Melanocyte of skin (primary cell): ENCODE data around the gene HAUS1. TPM values are rescaled to one million over a fixed set of nuclear protein-coding genes. Genes with fewer than 3 reads are reported as not detected.

Experiments used
- small RNA-seq, 2 donors: library from RNA; depleted of rRNA; stranded (forward); fragments of <200 nt; gene quantifications; one replicate each; pipeline ENCODE3, GENCODE V24; 2012
- total RNA-seq, 2 donors: library from RNA; depleted of rRNA; stranded (reverse); fragments of >200 nt; gene quantifications; 2 replicates each; pipeline ENCODE4 v1.2.3, GENCODE V29; 2012

Gene HAUS1, protein sequence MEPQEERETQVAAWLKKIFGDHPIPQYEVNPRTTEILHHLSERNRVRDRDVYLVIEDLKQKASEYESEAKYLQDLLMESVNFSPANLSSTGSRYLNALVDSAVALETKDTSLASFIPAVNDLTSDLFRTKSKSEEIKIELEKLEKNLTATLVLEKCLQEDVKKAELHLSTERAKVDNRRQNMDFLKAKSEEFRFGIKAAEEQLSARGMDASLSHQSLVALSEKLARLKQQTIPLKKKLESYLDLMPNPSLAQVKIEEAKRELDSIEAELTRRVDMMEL
- 10 to 100 TPM; 53.7 to 71.3 TPM for total RNA-seq

DNA sequence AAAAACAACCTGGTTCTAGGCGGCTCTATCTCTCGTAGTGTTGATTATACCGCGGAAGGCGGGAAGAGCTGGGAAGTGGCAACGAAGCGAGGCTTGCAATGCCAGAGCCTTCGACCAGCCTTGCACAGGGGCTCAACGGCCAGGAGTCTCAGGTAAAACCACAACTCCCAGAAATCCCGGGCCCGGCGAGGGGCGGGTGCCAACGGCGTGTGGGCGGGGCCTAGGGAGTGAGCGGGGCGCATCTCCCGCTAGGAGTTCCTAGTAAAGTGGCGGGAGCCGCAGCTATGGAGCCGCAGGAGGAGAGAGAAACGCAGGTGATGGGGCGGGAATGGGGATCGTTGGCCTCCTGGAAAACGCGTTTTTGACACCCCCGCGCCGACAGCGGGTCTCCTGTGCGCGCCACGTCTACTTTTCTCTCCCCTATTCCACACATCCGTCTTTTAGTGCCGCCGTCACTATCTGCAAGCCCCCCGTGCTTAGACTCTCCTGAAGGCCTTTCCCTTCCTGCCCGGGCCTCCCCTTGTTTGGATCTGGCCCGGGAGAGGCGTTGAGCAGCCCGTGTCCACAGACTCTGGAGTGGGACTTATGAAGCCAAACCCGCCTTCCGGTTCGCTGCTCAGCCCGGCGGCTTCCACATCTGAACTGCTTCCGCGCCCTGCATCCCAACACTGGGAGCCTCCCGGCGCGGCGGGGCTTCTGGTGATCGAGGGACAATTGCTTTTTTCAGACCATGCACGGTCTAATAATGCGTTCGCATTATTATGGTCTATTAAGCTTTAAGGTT, at the start of gene HAUS1:
HAUS1 (plus strand) TSS at position 258 of the 784 bp plus-strand sequence; CDS start at position 285, 27 bp downstream.

DNA sequence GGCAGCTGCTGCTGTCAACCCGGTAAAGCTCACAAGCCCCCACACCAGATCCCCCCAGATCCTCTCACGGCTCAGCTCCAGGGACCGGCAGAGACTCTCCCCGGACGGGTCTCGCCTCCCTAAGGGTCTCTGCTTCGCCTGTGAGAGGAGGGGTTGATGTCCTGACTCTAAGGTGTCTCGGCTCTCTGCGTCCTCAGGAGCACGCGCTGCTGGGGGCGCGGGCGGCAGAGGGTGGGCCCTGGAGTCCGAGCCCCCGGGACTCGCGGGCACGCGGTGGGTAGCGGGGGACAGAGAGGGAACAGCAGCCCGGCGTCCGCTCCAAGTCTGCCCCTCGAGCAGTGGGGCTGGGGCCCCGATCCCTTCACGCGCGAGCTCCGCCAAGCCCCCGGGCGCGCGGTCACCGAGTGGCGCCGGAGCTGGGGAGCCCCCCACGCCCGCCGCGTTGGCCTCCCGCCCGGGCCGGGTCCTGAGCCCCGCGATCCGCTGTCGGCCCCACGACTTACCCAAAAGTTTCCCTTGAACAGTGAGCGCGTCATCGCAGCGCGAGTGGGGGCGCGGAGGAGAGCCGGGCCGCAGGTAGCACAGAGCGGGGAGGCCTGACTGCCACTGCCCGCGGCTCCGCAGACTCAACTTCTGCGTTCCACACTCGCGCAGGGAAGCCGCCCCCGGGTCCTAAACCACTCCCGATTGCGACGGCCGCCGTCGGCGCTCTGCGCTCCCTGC, 32.4 kb upstream of the HAUS1 start, which contains the start of gene PSTPIP2:
PSTPIP2 (minus strand) TSS at position 608 of the 723 bp plus-strand sequence; CDS start at position 536, 72 bp downstream.

DNA sequence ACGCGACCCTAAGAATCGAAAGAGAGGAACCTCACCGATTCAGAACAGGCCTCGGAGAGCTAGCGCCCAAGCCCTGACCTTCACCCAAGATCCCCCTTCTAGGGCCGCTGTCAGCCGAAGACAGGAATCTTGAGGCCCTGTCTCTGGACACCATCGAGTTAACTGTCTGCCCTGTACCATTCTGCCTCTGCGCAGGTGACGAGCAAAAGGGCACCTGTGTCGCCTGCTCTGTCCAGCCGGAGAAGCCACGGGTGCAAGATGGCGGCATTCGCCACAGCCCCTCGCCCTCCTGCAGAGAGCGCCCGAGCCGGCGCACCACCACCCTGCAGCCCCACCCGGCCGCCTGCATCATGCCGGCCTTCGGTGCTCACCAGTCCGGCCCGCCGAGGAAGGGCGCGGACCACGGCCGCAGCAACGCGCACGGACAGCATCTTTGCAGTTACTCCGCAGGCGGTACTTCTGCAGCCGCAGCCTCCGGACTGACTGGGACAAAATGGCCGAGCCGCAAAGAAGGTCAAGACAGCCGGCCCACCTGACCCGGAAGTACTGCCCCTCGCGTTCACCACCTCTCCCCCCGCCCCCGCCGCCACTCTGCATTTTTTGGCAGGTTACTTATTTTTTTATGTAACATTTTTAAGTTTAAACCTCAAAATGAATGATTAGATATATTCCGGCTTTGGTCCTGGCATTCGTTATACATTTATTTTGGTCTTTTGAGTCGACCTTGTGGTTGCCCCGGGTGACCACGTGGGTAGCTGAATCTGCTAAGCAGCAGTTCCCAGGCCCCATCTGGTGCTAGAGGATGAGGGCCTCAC, 6.2 kb upstream of the HAUS1 start, which contains the start of gene ATP5F1A:
ATP5F1A (minus strand) TSS at position 496 of the 815 bp plus-strand sequence; CDS start at position 431, 65 bp downstream.

Small RNAs within 50 kb of the gene (small RNA-seq; reads per million reads assigned to genes)
- 0 to 0.04 reads per million in 2 donors for gene RNU6-1278P
- 0 reads per million in 2 donors for gene RNY4P37

Other genes with a start within 250 kb of the HAUS1 start
- gene EPG5, start 137.1 kb upstream of the HAUS1 start, total RNA-seq, result 10 to 100 TPM; 44.6 to 52.3 TPM
- gene PSTPIP2, start 32.1 kb upstream of the HAUS1 start, total RNA-seq, result 1 to 10 TPM; 1.3 to 2.4 TPM
- 100 to 1,000 TPM; 704 to 799 TPM for gene ATP5F1A, start 6.1 kb upstream of the HAUS1 start, total RNA-seq